Stimulated activated CD4-positive, alpha-beta T cell treated with anti-CD3 and anti-CD28 coated beads, Interleukin-1b, Interleukin-23, amount 100 ng/mL, for 1 hour (primary cell): Measurements from ENCODE around the gene NEB.
"Not testable (repeated sequence)": the region's sequence is repeated elsewhere in the genome, so short reads cannot be mapped to it uniquely, and the experiment has no call there.

Source experiments
- DNase-seq, 2 donors: peaks; one replicate each; pipeline ENCODE4 v3.0.0-alpha.2; 2020; ENCODE audit warnings: low read depth in 2 of 2

The NEB gene

GRCh38 chr2:151609705-151610104 lies 124.6 kb downstream of the NEB start:
- DNase-seq, result no peak

GRCh38 chr2:151607459-151608424 lies 126.5 kb downstream of the NEB start:
- not testable (repeated sequence) for DNase-seq

DNA sequence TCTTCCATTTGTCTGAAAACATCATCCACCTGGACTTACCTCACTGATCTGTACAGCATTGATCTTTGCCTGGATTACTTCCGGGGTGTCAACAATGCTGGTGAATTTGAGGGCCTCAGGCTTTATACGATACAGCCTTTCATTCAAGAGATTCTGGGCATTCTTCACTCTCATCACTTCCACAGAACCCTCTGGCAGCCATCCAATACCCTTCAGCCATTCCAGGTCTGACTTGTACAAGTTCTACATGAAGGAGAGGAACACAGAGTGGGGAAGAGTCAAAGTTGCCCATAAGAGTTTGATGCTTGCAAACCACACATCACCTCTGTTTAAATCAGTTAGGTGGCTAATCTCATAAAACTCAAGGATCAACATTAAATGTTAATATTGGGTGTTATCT lies 130.7 kb downstream of the NEB start:
- DNase-seq, result not testable (repeated sequence)

GRCh38 chr2:151602402-151602801 lies 131.9 kb downstream of the NEB start:
- DNase-seq, result not testable (repeated sequence)

GRCh38 chr2:151601803-151602202 lies 132.5 kb downstream of the NEB start:
- not testable (repeated sequence) for DNase-seq

GRCh38 chr2:151596903-151597608 lies 137.2 kb downstream of the NEB start:
- not testable (repeated sequence) for DNase-seq

- DNase-seq, result not testable (repeated sequence)
Measured at GRCh38 chr2:151591908-151592255, 142.4 kb downstream of the NEB start.

DNA sequence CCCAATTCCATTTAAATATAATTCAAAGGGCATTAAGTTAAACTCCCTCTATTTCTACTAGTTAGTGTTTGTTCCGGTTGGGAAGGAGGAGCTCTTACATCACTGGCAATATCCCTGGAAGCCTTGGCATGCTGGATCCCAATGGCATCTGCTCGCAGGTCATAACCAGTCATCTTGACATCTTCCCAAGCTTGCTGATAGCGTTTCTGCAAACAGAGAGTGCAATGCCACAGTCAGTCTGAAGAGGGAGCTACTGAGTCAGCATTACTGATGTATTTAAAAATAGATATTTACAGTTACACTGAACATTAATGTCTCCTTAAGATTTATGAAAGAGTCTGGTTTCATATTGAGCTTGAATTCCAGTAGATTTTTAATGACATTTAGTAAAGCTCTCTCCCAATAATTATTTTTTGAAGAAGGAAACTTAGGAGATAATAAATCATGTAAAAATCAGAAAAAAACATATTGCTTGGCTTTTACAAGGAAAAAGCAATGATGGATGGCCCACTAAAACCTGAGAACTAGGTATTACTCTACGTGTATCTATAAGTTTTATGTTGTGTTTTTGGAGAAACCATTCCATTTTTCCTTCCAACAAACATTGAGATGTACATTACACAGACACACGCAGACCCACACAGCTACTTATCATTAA lies 142.9 kb downstream of the NEB start:
- not testable (repeated sequence) for DNase-seq

DNA sequence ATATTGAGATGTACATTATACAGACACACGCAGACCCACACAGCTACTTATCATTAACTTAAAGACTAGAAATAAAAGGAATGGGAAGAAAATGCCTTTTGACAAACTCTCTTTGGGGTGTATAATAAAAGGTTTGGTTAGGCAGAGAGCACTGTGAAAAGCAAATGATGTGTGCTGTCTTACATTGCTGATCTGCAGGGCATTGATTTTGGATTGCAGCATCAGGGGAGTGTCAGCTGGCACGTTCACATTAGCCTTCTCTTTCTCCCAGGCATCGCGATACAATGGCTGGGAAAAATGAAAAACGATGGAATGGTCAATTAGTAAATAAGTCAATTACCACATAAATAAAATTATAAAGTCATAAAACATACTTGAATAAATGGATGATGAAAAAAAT lies 153.0 kb downstream of the NEB start:
- DNase-seq, result not testable (repeated sequence)

DNA sequence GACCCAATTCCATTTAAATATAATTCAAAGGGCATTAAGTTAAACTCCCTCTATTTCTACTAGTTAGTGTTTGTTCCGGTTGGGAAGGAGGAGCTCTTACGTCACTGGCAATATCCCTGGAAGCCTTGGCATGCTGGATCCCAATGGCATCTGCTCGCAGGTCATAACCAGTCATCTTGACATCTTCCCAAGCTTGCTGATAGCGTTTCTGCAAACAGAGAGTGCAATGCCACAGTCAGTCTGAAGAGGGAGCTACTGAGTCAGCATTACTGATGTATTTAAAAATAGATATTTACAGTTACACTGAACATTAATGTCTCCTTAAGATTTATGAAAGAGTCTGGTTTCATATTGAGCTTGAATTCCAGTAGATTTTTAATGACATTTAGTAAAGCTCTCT lies 153.6 kb downstream of the NEB start:
- DNase-seq, result not testable (repeated sequence)

GRCh38 chr2:151577116-151577515 lies 157.2 kb downstream of the NEB start:
- no peak for DNase-seq

- DNase-seq, result no peak
Measured at GRCh38 chr2:151576080-151576479, 158.2 kb downstream of the NEB start.

GRCh38 chr2:151575338-151575737 lies 158.9 kb downstream of the NEB start:
- no peak for DNase-seq

DNA sequence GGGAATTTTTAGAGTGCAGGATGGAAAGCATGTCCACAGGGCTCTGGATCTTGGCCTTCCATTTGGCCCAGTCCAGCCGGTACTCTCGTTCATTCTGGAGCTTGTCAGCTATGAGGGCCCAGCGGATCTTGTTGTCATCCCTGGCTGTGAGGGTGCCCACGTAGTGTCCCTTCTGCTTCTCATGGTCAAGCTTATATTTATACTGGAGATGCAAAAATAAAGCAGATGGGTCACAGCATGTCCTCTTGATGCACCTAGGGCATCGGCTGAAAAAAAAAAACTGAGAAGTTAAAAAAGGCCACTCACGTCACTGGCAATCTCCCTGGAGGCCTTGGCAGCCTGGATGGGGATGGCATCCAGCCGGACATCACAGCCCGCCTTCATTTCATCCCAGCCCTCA lies 164.1 kb downstream of the NEB start:
- DNase-seq, result no peak

- DNase-seq, result no peak
Measured at GRCh38 chr2:151569167-151569566, 165.1 kb downstream of the NEB start.

- no peak for DNase-seq
Measured at GRCh38 chr2:151568501-151568900, 165.8 kb downstream of the NEB start.

- no peak for DNase-seq
Measured at GRCh38 chr2:151567006-151567405, 167.3 kb downstream of the NEB start.

DNA sequence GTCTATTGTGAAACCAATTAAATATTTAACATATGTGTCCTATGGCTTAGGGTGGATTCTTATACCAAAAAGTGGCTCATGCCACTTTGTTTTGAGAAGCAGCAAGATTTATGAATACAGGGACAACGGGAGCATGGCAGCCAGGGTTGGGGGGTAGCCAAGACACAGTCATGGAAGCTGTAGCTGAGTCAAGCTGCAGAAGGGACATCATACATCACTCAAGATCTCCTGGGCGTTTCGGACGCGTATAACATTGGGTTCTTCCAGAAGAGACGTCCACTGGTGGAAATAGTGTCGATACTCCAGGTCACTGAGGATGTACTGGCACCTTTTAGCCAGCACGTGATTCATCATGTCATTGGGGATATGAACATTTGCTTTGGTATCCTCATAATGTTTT lies 171.9 kb downstream of the NEB start:
- DNase-seq, result no peak

DNA sequence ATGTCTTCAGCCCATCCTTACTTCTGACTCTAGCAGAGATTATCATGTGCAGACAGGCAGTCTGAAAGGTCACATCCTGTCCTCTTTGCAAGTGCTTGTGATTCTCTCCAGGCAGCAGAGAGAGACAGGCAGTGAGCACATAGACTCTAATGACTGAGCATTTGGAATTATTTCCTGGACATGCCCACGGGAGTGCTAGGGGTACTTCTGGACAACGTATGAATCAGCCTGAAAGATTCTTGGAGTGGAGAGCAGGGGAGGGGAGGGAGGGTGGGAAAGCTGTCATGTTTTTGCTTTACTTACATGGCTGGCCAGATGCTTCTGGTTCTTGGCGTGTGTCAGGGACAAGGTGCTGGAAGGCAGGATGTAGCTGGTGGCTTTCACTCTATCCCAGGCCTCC lies 174.0 kb downstream of the NEB start:
- no peak for DNase-seq

GRCh38 chr2:151559431-151559830 lies 174.8 kb downstream of the NEB start:
- not testable (repeated sequence) for DNase-seq

- DNase-seq, result not testable (repeated sequence)
Measured at GRCh38 chr2:151557883-151558282, 176.4 kb downstream of the NEB start.

DNA sequence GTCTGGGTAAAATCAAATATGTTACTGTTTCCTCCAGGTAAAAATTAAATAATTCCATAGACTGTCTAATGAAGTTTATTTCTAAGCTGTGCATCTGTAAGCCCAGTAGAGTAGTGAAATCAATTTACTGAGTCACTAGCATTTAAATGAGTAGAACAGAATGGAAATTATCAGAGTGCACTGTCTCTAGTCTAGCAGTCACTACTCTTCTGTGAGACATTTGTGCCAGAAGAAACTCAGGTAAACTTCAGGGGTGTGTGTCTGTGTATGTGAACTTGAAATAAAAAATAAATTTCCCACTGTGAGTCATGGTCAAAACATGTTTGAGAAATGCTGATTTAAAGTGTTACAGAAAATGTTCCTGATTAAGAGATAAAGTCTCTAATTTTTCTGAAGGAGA lies 178.2 kb downstream of the NEB start:
- DNase-seq, result no peak
